C4-2B (cell line): Measurements from ENCODE around the gene KIAA0825.

ENCODE experiments used
- CTCF ChIP-seq: fragments of 450-650 bp; conservative IDR thresholded peaks from 2 replicates; pipeline ENCODE4 v1.5.1; 2017; ENCODE audit warnings: mild to moderate bottlenecking
- ZFX ChIP-seq: fragments of 450-650 bp; IDR thresholded peaks from 2 replicates; pipeline ENCODE4 v1.6.1; 2017

- TF ChIP-seq CTCF (no peak), ZFX (no peak)
Observed at GRCh38 chr5:94522117-94522516, 96.3 kb downstream of the KIAA0825 start.
